Neuronal stem cell (in vitro differentiated cells): ENCODE results near the gene VPS8.
"Not testable (repeated sequence)": the region's sequence is repeated elsewhere in the genome, so short reads cannot be mapped to it uniquely, and the experiment has no call there.

Source experiments
- DNase-seq: peaks from one replicate; pipeline ENCODE4 v3.0.0-alpha.2; 2013; ENCODE audit warnings: low spot score
- H2AFZ ChIP-seq: one replicate; pipeline ENCODE4 v1.6.1; 2013; ENCODE audit warnings: mild to moderate bottlenecking, low read length, inconsistent platforms
- H2AK5ac ChIP-seq: 2 replicates; pipeline ENCODE4 v1.6.1; 2013; ENCODE audit warnings: low read depth, mild to moderate bottlenecking, inconsistent platforms, low read length, moderate library complexity, mixed read lengths
- H2BK120ac ChIP-seq: 2 replicates; pipeline ENCODE4 v1.6.1; 2013; ENCODE audit warnings: low read depth, mild to moderate bottlenecking, inconsistent platforms, low read length, moderate library complexity, mixed read lengths
- H2BK12ac ChIP-seq: one replicate; pipeline ENCODE4 v1.6.1; 2013; ENCODE audit warnings: low read length, inconsistent platforms
- H2BK15ac ChIP-seq: 2 replicates; pipeline ENCODE4 v1.6.1; 2013; ENCODE audit warnings: mild to moderate bottlenecking, low read length, inconsistent platforms, mixed read lengths
- H2BK5ac ChIP-seq: one replicate; pipeline ENCODE4 v1.6.1; 2013; ENCODE audit warnings: inconsistent platforms, mild to moderate bottlenecking, low read length, moderate library complexity
- H3K14ac ChIP-seq: one replicate; pipeline ENCODE4 v1.6.1; 2013; ENCODE audit warnings: low read length, inconsistent platforms
- H3K18ac ChIP-seq: 2 replicates; pipeline ENCODE4 v1.6.1; 2013; ENCODE audit warnings: low read length, inconsistent platforms
- H3K23ac ChIP-seq: 2 replicates; pipeline ENCODE4 v1.6.1; 2013; ENCODE audit warnings: low read depth, mild to moderate bottlenecking, mixed read lengths, low read length, inconsistent platforms; ENCODE audit not compliant: poor library complexity
- H3K27ac ChIP-seq: replicated peaks from 3 replicates; pipeline ENCODE4 v1.5.1; 2013; ENCODE audit warnings: low read length, inconsistent platforms
- H3K27me3 ChIP-seq, 3 experiments: 2 replicates each; pipeline ENCODE4 v1.6.1; 2013; ENCODE audit warnings: low read length in 3 of 3, mild to moderate bottlenecking in 2 of 3, inconsistent platforms in 1 of 3, low read depth in 1 of 3, mixed read lengths in 1 of 3, moderate library complexity in 1 of 3; ENCODE audit not compliant: control insufficient read depth in 3 of 3, insufficient read depth in 3 of 3
- H3K36me3 ChIP-seq, 2 donors: replicated peaks in 1 of 2; 2 replicates each; pipeline ENCODE4 v1.6.1; 2013; ENCODE audit warnings: low read length in 2 of 2; ENCODE audit not compliant: control insufficient read depth in 2 of 2, insufficient read depth in 2 of 2
- H3K4ac ChIP-seq: 2 replicates; pipeline ENCODE4 v1.6.1; 2013; ENCODE audit warnings: inconsistent platforms, mild to moderate bottlenecking, low read length, moderate library complexity
- H3K4me1 ChIP-seq, 2 donors: 1 replicate in 1 of 2; 2 replicates in 1 of 2; pipeline ENCODE4 v1.6.1; 2013; ENCODE audit warnings: low read length in 2 of 2, low read depth in 1 of 2; ENCODE audit not compliant: control insufficient read depth in 2 of 2, insufficient read depth in 1 of 2
- H3K4me2 ChIP-seq: one replicate; pipeline ENCODE4 v1.6.1; 2013; ENCODE audit warnings: mild to moderate bottlenecking, low read length, inconsistent platforms; ENCODE audit not compliant: insufficient read depth, poor library complexity, severe bottlenecking
- H3K4me3 ChIP-seq, 2 donors: 2 replicates each; pipeline ENCODE4 v1.5.1; 2013; ENCODE audit warnings: low read length in 2 of 2, mild to moderate bottlenecking in 2 of 2, inconsistent platforms in 1 of 2, moderate library complexity in 1 of 2
- H3K79me1 ChIP-seq: one replicate; pipeline ENCODE4 v1.6.1; 2013; ENCODE audit warnings: low read depth, mild to moderate bottlenecking, inconsistent platforms, low read length, moderate library complexity
- H3K9ac ChIP-seq: one replicate; pipeline ENCODE4 v1.6.1; 2013; ENCODE audit warnings: mild to moderate bottlenecking, low read depth, low read length, inconsistent platforms; ENCODE audit not compliant: poor library complexity
- H3K9me3 ChIP-seq, 2 donors: replicated peaks in 1 of 2; 2 replicates each; pipeline versions ENCODE3 to v1.6.1; 2013; ENCODE audit warnings: low read length in 2 of 2, mild to moderate bottlenecking in 2 of 2, inconsistent platforms in 1 of 2, low read depth in 1 of 2, mixed read lengths in 1 of 2, moderate library complexity in 1 of 2; ENCODE audit not compliant: control insufficient read depth in 2 of 2, insufficient read depth in 1 of 2
- H4K8ac ChIP-seq: one replicate; pipeline ENCODE4 v1.6.1; 2013; ENCODE audit warnings: low read depth, mild to moderate bottlenecking, inconsistent platforms, low read length, moderate library complexity
- H4K91ac ChIP-seq: one replicate; pipeline ENCODE4 v1.6.1; 2013; ENCODE audit warnings: low read length, low read depth, mild to moderate bottlenecking, inconsistent platforms; ENCODE audit not compliant: poor library complexity
- WGBS, 2 donors: extraction: QIAGEN DNeasy Blood & Tissue Kit; methylation state at CpG; one replicate each; pipeline ENCODE4 v1.1.7; 2013; ENCODE audit warnings: missing lambda C conversion rate in 2 of 2, mixed read lengths in 1 of 2; ENCODE audit not compliant: insufficient read length in 2 of 2, insufficient replicate concordance in 1 of 2; ENCODE audit errors: extremely low coverage in 2 of 2; 5-methylcytosine and 5-hydroxymethylcytosine counted together

The VPS8 gene

GRCh38 chr3:184945886-184946625 is 134.1 kb downstream of the VPS8 start:
- Histone ChIP-seq H2AK5ac (no peak overlapping the region), H3K79me1 (no peaks in the 10 kb centered on the region), H3K27me3 (no peaks in the 10 kb centered on the region), H4K91ac (no peak overlapping the region), H3K14ac (no peak overlapping the region), H3K4me3 (no peak overlapping the region), H3K23ac (no peak overlapping the region), H2BK15ac (no peak overlapping the region), H2BK5ac (no peak overlapping the region), H2BK120ac (no peak overlapping the region), H3K4ac (no peak overlapping the region), H4K8ac (no peak overlapping the region), H2AFZ (no peak overlapping the region), H3K4me2 (no peak overlapping the region), H3K27ac (no peak overlapping the region), H3K4me1 (no peaks in the 10 kb centered on the region), H3K9me3 (no peaks in the 10 kb centered on the region), H2BK12ac (no peak overlapping the region), H3K9ac (no peak overlapping the region), H3K18ac (no peak overlapping the region), H3K36me3 (no peaks in the 10 kb centered on the region)
- DNase-seq = no peak
- no CpG with 5 or more reads among the region's 7 CpGs for WGBS, 2 donors

- no CpG with 5 or more reads among the region's 3 CpGs for WGBS, 2 donors
- H3K14ac ChIP-seq = no peak overlapping the region
- no peak overlapping the region for H2BK15ac ChIP-seq
- H3K9ac ChIP-seq = no peak overlapping the region
- no peaks in the 10 kb centered on the region for H3K36me3 ChIP-seq
- no peak overlapping the region for H2BK5ac ChIP-seq
- no peak overlapping the region for H3K4me3 ChIP-seq
- H3K4me1 ChIP-seq = no peaks in the 10 kb centered on the region
- no peak overlapping the region for H3K18ac ChIP-seq
- H2AFZ ChIP-seq = no peak overlapping the region
- no peak overlapping the region for H4K91ac ChIP-seq
- DNase-seq = no peak
- H3K9me3 ChIP-seq = no peaks in the 10 kb centered on the region
- H2BK12ac ChIP-seq = no peak overlapping the region
- H3K4me2 ChIP-seq = no peak overlapping the region
- no peak overlapping the region for H4K8ac ChIP-seq
- H3K27ac ChIP-seq = no peak overlapping the region
- no peak overlapping the region for H2BK120ac ChIP-seq
- no peaks in the 10 kb centered on the region for H3K27me3 ChIP-seq
- H3K79me1 ChIP-seq = no peaks in the 10 kb centered on the region
- no peak overlapping the region for H3K4ac ChIP-seq
- H3K23ac ChIP-seq = no peak overlapping the region
- no peak overlapping the region for H2AK5ac ChIP-seq
Measured at GRCh38 chr3:184946917-184947316, 135.0 kb downstream of the VPS8 start.

- H2AFZ ChIP-seq = no peak overlapping the region
- H2BK120ac ChIP-seq = no peak overlapping the region
- no peaks in the 10 kb centered on the region for H3K27me3 ChIP-seq
- no peak overlapping the region for H3K27ac ChIP-seq
- no peaks in the 10 kb centered on the region for H3K79me1 ChIP-seq
- DNase-seq = no peak
- H3K4ac ChIP-seq = no peak overlapping the region
- H3K23ac ChIP-seq = no peak overlapping the region
- no peak overlapping the region for H2BK15ac ChIP-seq
- H2BK5ac ChIP-seq = no peak overlapping the region
- no peak overlapping the region for H4K91ac ChIP-seq
- H3K9me3 ChIP-seq = no peaks in the 10 kb centered on the region
- no peak overlapping the region for H3K18ac ChIP-seq
- no peak overlapping the region for H3K9ac ChIP-seq
- no CpG with 5 or more reads among the region's 4 CpGs for WGBS, 2 donors
- H4K8ac ChIP-seq = no peak overlapping the region
- H3K14ac ChIP-seq = no peak overlapping the region
- no peak overlapping the region for H2BK12ac ChIP-seq
- H3K4me2 ChIP-seq = no peak overlapping the region
- peaks cover 0 to 8% of the 10 kb centered on the region in 2 donors for H3K4me1 ChIP-seq
- no peak overlapping the region for H2AK5ac ChIP-seq
- no peaks in the 10 kb centered on the region for H3K36me3 ChIP-seq
- H3K4me3 ChIP-seq = no peak overlapping the region
Measured at GRCh38 chr3:184949251-184949965, 137.4 kb downstream of the VPS8 start.

DNA sequence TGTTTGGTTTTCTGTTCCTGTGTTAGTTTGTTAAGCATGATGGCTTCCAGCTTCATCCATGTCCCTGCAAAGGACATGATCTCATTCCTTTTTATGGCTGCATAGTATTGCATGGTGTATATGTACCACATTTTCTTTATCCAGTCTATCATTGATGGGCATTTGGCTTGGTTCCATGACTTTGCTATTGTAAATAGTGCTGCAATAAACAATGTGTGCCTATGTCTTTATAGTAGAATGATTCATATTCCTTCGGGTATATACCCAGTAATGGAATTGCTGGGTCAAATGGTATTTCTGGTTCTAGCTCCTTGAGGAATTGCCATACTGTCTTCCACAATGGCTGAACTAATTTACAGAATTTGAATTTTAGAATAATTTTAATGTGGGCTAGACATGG is 138.8 kb downstream of the VPS8 start:
- H3K9me3 ChIP-seq, H3K9ac ChIP-seq, H2AK5ac ChIP-seq, H3K36me3 ChIP-seq, DNase-seq, H4K8ac ChIP-seq, H3K4me3 ChIP-seq, H3K4me1 ChIP-seq, H2BK120ac ChIP-seq, H2AFZ ChIP-seq, H2BK15ac ChIP-seq, H3K18ac ChIP-seq, H3K23ac ChIP-seq, H3K27me3 ChIP-seq, H3K14ac ChIP-seq, H3K79me1 ChIP-seq, H3K27ac ChIP-seq, H3K4ac ChIP-seq, H4K91ac ChIP-seq, H2BK5ac ChIP-seq, H3K4me2 ChIP-seq, H2BK12ac ChIP-seq: not testable (repeated sequence)
- WGBS, 2 donors = no CpG with 5 or more reads among the region's 1 CpG
